NCI-H226 (cell line): ENCODE results near the gene ACCS.

Source experiments
- DNase-seq: peaks from one replicate; pipeline ENCODE4 v3.0.0-alpha.2; 2015

The ACCS gene

DNA sequence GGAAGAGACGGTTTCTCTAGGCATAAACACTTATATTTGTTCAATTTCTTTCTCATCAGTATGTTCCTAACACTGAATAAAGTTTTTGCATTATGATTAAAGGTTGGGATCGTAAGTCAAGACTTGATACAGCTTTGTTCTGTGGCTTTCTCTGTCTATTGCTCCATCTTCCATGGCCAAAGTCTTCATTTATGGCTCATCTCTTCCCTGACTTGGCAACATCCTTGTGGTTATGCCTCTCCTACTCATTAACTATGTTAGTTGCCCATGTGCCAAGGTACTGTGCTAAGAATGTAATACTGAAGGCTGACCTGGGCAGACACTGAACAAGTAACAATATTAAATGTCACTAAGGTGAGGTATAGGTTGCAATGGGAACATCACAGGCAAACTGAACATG lies 19.9 kb upstream of the ACCS start:
- no peak for DNase-seq

- no peak for DNase-seq
Observed at GRCh38 chr11:44047298-44047697, 18.8 kb upstream of the ACCS start.

- no peak for DNase-seq
Observed at GRCh38 chr11:44047931-44048431, 18.1 kb upstream of the ACCS start, which contains the start of gene ACCSL. Gene ACCSL (plus strand): TSS chr11:44047981. CDS start chr11:44048037, 56 bp downstream.

GRCh38 chr11:44049832-44050231 lies 16.2 kb upstream of the ACCS start:
- DNase-seq: no peak

GRCh38 chr11:44051171-44051570 lies 14.9 kb upstream of the ACCS start:
- no peak for DNase-seq

GRCh38 chr11:44057340-44057739 lies 8.7 kb upstream of the ACCS start:
- DNase-seq: no peak

DNA sequence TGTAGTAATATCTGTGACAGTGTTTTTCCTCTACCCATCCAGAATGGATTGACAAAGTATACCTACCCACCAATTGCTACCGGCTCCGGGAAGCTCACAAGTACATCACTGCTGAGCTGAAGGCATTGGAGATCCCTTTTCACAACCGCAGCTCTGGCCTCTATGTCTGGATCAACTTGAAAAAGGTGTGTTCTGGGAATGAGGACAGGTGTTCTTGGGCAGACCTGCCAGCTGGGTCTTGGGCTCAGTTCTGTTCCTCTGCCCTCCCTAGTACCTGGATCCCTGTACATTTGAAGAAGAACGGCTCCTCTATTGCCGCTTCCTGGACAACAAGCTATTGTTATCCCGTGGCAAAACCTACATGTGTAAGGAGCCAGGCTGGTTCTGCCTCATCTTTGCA lies 7.8 kb upstream of the ACCS start:
- DNase-seq: no peak

- DNase-seq: no peak
Observed at GRCh38 chr11:44065161-44065661, 859 bp upstream of the ACCS start.

DNA sequence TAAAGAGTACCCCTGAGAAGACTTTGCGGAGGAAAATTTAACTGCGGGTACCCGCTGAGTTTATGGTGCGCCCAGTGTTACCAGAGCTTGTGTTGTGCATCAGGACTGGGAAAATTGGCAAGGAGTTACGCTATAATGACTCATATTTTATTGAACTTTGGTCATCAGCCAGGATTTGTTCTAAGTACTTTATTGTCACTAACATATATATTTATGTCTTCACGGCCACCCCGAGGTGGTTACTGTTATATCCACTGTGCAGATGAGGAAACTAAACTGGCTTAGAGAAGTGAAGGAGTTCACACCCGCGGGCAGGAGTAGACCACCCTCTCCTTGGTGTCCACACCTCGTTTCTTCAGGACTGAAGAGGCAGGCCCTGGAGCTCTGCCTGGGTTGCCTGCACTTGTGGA lies 667 bp downstream of the ACCS start:
- no peak for DNase-seq

GRCh38 chr11:44067266-44067665 lies 1.2 kb downstream of the ACCS start:
- DNase-seq: no peak

DNA sequence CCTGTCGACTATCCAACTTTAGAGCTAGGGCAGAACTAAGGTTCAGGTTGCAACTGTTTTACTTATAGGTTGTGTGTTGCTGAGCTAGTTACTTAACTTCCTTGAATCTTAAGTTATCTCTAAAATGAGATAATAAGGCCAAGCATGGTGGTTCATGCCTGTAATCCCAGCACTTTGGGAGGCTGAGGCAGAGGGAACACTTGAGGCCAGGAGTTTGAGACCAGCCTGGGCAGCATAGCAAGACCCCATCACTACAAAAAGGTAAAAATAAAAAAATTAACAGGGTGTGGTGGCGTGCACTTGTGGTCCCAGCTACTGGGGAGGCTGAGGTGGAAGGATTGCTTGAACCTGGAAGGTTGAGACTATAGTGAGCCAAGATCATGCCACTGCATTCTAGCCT lies 2.1 kb downstream of the ACCS start:
- DNase-seq: no peak

DNA sequence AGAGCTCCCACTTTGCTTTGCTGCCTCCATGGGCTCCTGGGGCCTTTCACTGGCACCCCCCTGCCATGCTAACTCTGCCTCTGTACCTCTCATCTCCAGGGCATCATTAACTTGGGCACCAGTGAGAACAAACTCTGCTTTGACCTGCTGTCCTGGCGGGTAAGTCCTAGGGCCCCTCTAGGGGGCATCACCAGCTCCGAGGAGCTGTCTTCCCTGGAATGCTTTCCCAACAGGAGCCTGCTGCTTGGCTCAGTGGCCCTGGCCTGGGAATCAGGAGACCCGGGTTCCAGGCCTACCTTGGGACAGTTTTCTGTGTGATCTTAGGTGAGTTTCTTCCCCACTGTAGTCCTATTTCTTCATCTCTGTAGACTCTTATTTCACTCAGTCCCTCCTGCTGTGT lies 5.1 kb downstream of the ACCS start:
- no peak for DNase-seq

GRCh38 chr11:44072757-44073658 lies 6.9 kb downstream of the ACCS start:
- no peak for DNase-seq

GRCh38 chr11:44078794-44079193 lies 12.7 kb downstream of the ACCS start:
- DNase-seq: no peak

DNA sequence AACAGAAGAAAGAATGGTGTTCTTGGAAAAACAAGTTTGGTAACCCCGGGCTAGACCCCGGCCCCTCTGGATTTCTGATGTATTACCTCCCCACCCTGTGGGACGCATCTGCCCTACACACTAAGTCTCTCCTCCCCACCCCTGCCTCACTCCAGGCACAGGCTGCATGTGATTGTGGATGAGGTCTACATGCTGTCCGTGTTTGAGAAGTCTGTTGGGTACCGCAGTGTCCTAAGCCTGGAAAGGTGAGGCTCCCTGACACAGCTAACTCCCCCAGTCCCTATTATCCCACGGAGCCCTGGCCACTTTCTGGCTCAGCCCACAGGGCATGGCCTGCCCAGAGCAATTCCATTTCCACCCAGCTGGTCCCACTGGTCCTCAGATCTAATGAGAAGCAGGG lies 13.3 kb downstream of the ACCS start:
- no peak for DNase-seq

DNA sequence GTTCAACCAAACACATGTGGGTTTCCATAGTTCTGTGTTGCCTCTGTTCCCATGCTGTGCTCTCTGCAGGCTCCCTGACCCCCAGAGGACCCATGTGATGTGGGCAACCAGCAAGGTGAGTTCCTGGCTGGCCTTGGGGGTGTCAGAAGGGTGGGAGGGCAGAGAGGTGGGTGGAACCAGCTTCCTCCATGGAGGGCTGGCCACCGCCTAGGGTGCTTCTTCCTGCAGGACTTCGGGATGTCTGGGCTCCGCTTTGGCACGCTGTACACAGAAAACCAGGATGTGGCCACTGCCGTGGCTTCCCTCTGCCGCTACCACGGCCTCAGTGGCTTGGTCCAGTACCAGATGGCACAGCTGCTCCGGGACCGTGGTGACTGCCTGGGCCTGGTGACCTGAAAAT lies 14.9 kb downstream of the ACCS start:
- no peak for DNase-seq

DNA sequence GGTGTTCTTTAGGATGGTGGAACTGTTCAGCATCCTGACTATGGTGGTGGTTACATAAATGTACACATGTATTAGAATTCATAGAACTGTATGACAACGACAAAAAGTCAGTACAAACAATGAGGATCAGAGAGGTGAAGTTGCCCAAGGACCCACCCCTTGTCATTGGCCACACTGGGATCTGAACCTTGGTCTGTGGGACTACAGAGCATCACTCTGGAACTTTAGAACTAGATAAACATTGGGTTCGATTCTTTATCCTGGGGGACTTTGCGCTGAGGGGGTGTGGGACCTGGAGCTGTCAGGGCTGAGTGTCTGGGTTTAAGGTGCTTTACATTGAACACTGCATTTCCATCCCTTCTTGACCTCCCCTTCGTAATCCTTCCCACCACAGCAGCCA lies 16.6 kb downstream of the ACCS start:
- DNase-seq: no peak

DNA sequence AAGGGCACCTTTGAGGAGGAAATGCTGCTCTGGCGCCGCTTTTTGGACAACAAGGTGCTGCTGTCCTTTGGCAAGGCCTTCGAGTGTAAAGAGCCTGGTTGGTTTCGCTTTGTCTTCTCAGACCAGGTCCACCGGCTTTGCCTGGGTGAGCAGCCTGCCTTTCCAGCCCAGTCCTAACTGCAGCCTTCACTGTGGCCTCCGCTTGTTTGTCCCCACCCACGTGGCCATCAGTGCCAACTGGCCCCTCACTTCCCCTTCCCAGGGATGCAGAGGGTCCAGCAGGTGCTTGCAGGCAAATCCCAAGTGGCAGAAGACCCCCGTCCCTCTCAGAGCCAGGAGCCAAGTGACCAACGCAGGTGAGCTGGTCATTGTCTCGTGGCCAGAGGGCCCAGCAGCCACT lies 17.4 kb downstream of the ACCS start:
- DNase-seq: no peak

DNA sequence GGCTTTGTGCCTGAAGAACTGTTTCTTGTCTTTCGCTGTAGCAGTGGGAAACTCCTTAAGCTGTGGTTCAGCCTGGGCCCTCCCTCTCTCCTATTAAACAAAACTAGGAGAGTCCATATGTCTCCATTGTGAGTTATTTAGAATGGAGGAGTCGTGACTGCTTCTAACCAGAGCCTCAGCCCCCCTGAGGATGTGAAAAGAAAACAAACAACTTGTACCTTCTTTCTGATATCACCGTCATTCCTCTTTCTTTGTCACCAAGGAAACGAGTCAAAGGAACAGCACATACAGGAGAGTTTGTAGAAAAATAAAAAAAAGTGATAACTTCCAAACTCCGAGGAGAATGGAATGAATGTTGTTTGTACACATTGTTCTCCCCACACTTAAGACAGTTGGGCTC lies 17.8 kb downstream of the ACCS start:
- no peak for DNase-seq

- DNase-seq: no peak
Observed at GRCh38 chr11:44085330-44085729, 19.3 kb downstream of the ACCS start.

GRCh38 chr11:44088377-44088776 lies 22.3 kb downstream of the ACCS start:
- DNase-seq: no peak

DNA sequence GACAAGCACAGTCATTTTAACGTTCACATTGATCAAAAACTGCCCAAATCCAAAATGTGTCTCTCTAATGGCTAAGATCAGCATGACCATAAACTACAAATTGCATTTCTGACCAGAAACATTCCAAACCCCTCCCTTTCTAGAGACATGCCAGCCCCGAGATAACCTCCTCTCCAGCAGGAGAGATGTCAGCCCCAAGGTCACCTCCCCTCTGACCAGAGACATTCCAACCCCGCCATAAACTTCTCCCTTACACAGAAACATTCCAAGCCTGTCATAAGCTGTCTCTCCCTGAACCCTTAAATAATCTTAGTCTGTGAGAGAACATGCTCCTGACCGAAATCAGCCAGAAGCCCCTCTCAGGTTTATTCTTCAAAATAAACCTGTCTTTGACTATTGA lies 22.8 kb downstream of the ACCS start:
- DNase-seq: no peak

DNA sequence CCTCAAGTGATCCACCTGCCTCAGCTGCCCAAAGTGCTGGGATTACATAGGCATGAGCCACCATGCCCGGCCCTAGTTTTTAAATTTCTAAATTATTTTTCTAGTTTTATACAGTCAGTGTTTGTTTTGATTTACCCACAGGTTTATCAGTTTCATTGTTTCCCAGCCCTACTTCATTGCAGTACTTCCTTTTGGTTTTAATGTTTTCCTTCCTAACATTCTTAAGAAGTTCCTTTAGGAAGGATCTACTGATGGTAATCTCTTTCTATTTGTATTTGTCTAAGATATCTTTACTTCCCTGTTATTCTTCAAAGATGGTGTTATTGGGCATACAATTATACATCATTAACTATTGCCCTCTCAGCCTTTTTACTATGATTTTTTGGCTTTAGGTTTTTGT lies 24.5 kb downstream of the ACCS start:
- DNase-seq: no peak

- peak; percentile 64 for DNase-seq
Observed at GRCh38 chr11:44094260-44094868, 28.3 kb downstream of the ACCS start.
